Measurements from ENCODE around the gene GPR101. TPM values are rescaled to one million over a fixed set of nuclear protein-coding genes. Genes with fewer than 3 reads are reported as not detected.

The GPR101 gene
- total RNA-seq, 5 donors from 2014 or later (not counting 1 experiment from before 2014, with no cell fraction given), result 1.1 TPM; not detected in 4

GRCh38 chrX:137058339-137059127, 24.7 kb upstream of the GPR101 start:
- H3K27ac Mint-ChIP-seq, result no peak overlapping the region

GRCh38 chrX:137052643-137053235, 18.9 kb upstream of the GPR101 start:
- WGBS (ENCODE audit: insufficient coverage), result no CpG with 5 or more reads among the region's 37 CpGs
- Histone ChIP-seq H3K27me3 (replicated peaks in 1 of 2; ENCODE audit: control insufficient read depth in 2 of 2, extremely low read depth in 1 of 2, insufficient read depth in 2 of 2, low read length in 1 of 2) (peaks cover 0 to 16% of the 10 kb centered on the region in 2 experiments), H3K4me1 (ENCODE audit: control insufficient read depth in 1 of 2, extremely low read depth in 1 of 2, insufficient read depth in 2 of 2, low read length in 2 of 2) (peaks cover 2 to 19% of the 10 kb centered on the region in 2 experiments), H3K36me3 (ENCODE audit: control insufficient read depth in 2 of 2, extremely low read depth in 1 of 2, insufficient read depth in 1 of 2, low read length in 1 of 2) (no peaks in the 10 kb centered on the region), H3K27ac (ENCODE audit: low read length) (no peak overlapping the region), H3K4me3 (ENCODE audit: control insufficient read depth in 1 of 2, extremely low read depth in 1 of 2, low read length in 1 of 2) (peak overlapping the region; percentile 53 to 70), H3K9me3 (no peaks in the 10 kb centered on the region)
- POLR2A ChIA-PET, result interaction anchor here in 1 of 2 donors (0.6 kb wide), 1 partner anchor 553 kb away, joined by 3 read pairs; no protein-coding TSS in a partner anchor
- ATAC-seq (replicated peaks in 1 of 4) (peak; percentile 41 to 44 (median 42)), DNase-seq (peak in 19 of 35 experiments; percentile 3 to 37 (median 15))
- CTCF ChIA-PET, result interaction anchor here (0.7 to 1.1 kb wide), 5 partner anchors 11 to 269 kb away, joined by 3 to 5 read pairs (median 3); no protein-coding TSS in a partner anchor
- Mint-ChIP-seq H3K9me3 (no peaks in the 10 kb centered on the region), H3K27ac (peak overlapping the region in 1 of 2 donors; percentile 49), H3K4me1 (peaks cover 0 to 15% (median 9%) of the 10 kb centered on the region in 3 donors), H3K36me3 (no peaks in the 10 kb centered on the region), H3K27me3 (peaks cover 21 to 41% of the 10 kb centered on the region in 2 donors), H3K4me3 (peak overlapping the region; percentile 81 to 87 (median 83))

More at GRCh38 chrX:137058339-137059127, 24.7 kb upstream of the GPR101 start:
- Histone ChIP-seq H3K36me3 (ENCODE audit: control insufficient read depth in 2 of 2, extremely low read depth in 1 of 2, insufficient read depth in 1 of 2, low read length in 1 of 2) (no peaks in the 10 kb centered on the region), H3K27ac (ENCODE audit: low read length) (no peak overlapping the region), H3K27me3 (replicated peaks in 1 of 2; ENCODE audit: control insufficient read depth in 2 of 2, extremely low read depth in 1 of 2, insufficient read depth in 2 of 2, low read length in 1 of 2) (peaks cover 3 to 4% of the 10 kb centered on the region in 2 experiments), H3K4me1 (ENCODE audit: control insufficient read depth in 1 of 2, extremely low read depth in 1 of 2, insufficient read depth in 2 of 2, low read length in 2 of 2) (no peaks in the 10 kb centered on the region), H3K4me3 (ENCODE audit: control insufficient read depth in 1 of 2, extremely low read depth in 1 of 2, low read length in 1 of 2) (no peak overlapping the region), H3K9me3 (no peaks in the 10 kb centered on the region)
- DNase-seq, result no peak
- no peak for ATAC-seq (replicated peaks in 1 of 4)
- WGBS (ENCODE audit: insufficient coverage), result no CpG with 5 or more reads among the region's 2 CpGs
- Mint-ChIP-seq H3K4me3 (no peak overlapping the region), H3K9me3 (no peaks in the 10 kb centered on the region), H3K36me3 (no peaks in the 10 kb centered on the region), H3K4me1 (no peaks in the 10 kb centered on the region), H3K27me3 (peaks cover 20 to 41% of the 10 kb centered on the region in 2 donors)
- ChIA-PET CTCF (interaction anchor here in 1 of 2 donors (0.7 kb wide), 1 partner anchor 480 kb away, joined by 3 read pairs; no protein-coding TSS in a partner anchor), POLR2A (no interaction called here)

GRCh38 chrX:137051978-137052642, 18.3 kb upstream of the GPR101 start:
- H3K36me3 Mint-ChIP-seq, result no peaks in the 10 kb centered on the region
- 0% methylated on average over 1 of the region's 37 CpGs for WGBS (ENCODE audit: insufficient coverage)
- peaks cover 0 to 15% (median 9%) of the 10 kb centered on the region in 3 donors for H3K4me1 Mint-ChIP-seq
- H3K27me3 Mint-ChIP-seq, result peaks cover 21 to 43% of the 10 kb centered on the region in 2 donors
- Histone ChIP-seq H3K4me1 (ENCODE audit: control insufficient read depth in 1 of 2, extremely low read depth in 1 of 2, insufficient read depth in 2 of 2, low read length in 2 of 2) (peaks cover 2 to 19% of the 10 kb centered on the region in 2 experiments), H3K36me3 (ENCODE audit: control insufficient read depth in 2 of 2, extremely low read depth in 1 of 2, insufficient read depth in 1 of 2, low read length in 1 of 2) (no peaks in the 10 kb centered on the region), H3K4me3 (ENCODE audit: control insufficient read depth in 1 of 2, extremely low read depth in 1 of 2, low read length in 1 of 2) (peak overlapping the region; percentile 53 to 70), H3K27ac (ENCODE audit: low read length) (no peak overlapping the region), H3K9me3 (no peaks in the 10 kb centered on the region), H3K27me3 (replicated peaks in 1 of 2; ENCODE audit: control insufficient read depth in 2 of 2, extremely low read depth in 1 of 2, insufficient read depth in 2 of 2, low read length in 1 of 2) (peaks cover 0 to 16% of the 10 kb centered on the region in 2 experiments)
- ATAC-seq (replicated peaks in 1 of 4), result peak; percentile 88 to 98 (median 93)
- peak; percentile 56 to 83 (median 75) for DNase-seq
- H3K9me3 Mint-ChIP-seq, result no peaks in the 10 kb centered on the region
- peak overlapping the region; percentile 81 to 87 (median 83) for H3K4me3 Mint-ChIP-seq
- POLR2A ChIA-PET, result interaction anchor here (0.6 kb wide), 2 partner anchors 154 to 552 kb away, joined by 3 read pairs; no protein-coding TSS in a partner anchor
- CTCF ChIA-PET, result interaction anchor here (0.6 to 1.1 kb wide), 7 partner anchors 10 to 363 kb away, joined by 3 to 5 read pairs (median 3); no protein-coding TSS in a partner anchor
- peak overlapping the region in 1 of 2 donors; percentile 49 for H3K27ac Mint-ChIP-seq

GRCh38 chrX:137044893-137045292, 11.1 kb upstream of the GPR101 start:
- CTCF ChIA-PET, result no interaction called here

GRCh38 chrX:137043736-137044135, 9.9 kb upstream of the GPR101 start:
- ChIA-PET POLR2A (no interaction called here), CTCF (no interaction called here)
- H3K36me3 ChIP-seq (ENCODE audit: control insufficient read depth in 2 of 2, extremely low read depth in 1 of 2, insufficient read depth in 1 of 2, low read length in 1 of 2), result no peaks in the 10 kb centered on the region
- H3K4me3 ChIP-seq (ENCODE audit: control insufficient read depth in 1 of 2, extremely low read depth in 1 of 2, low read length in 1 of 2), result no peak overlapping the region
- Mint-ChIP-seq H3K27me3 (peaks cover 0 to 31% of the 10 kb centered on the region in 2 donors), H3K4me1 (no peaks in the 10 kb centered on the region), H3K4me3 (no peak overlapping the region), H3K9me3 (no peaks in the 10 kb centered on the region), H3K27ac (no peak overlapping the region), H3K36me3 (no peaks in the 10 kb centered on the region)
- H3K4me1 ChIP-seq (ENCODE audit: control insufficient read depth in 1 of 2, extremely low read depth in 1 of 2, insufficient read depth in 2 of 2, low read length in 2 of 2), result no peaks in the 10 kb centered on the region
- no CpG with 5 or more reads among the region's 1 CpG for WGBS (ENCODE audit: insufficient coverage)
- ATAC-seq (replicated peaks in 1 of 4), result no peak
- no peaks in the 10 kb centered on the region for H3K27me3 ChIP-seq (replicated peaks in 1 of 2; ENCODE audit: control insufficient read depth in 2 of 2, extremely low read depth in 1 of 2, insufficient read depth in 2 of 2, low read length in 1 of 2)
- no peak for DNase-seq
- H3K9me3 ChIP-seq, result no peaks in the 10 kb centered on the region
- H3K27ac ChIP-seq (ENCODE audit: low read length), result no peak overlapping the region

More at GRCh38 chrX:137044893-137045292, 11.1 kb upstream of the GPR101 start:
- no peaks in the 10 kb centered on the region for H3K9me3 ChIP-seq
- H3K27ac ChIP-seq (ENCODE audit: low read length), result no peak overlapping the region
- no peak overlapping the region for H3K4me3 ChIP-seq (ENCODE audit: control insufficient read depth in 1 of 2, extremely low read depth in 1 of 2, low read length in 1 of 2)
- H3K27ac Mint-ChIP-seq, result no peak overlapping the region
- H3K4me3 Mint-ChIP-seq, result no peak overlapping the region
- no peaks in the 10 kb centered on the region for H3K36me3 ChIP-seq (ENCODE audit: control insufficient read depth in 2 of 2, extremely low read depth in 1 of 2, insufficient read depth in 1 of 2, low read length in 1 of 2)
- DNase-seq, result no peak
- H3K4me1 Mint-ChIP-seq, result no peaks in the 10 kb centered on the region
- H3K4me1 ChIP-seq (ENCODE audit: control insufficient read depth in 1 of 2, extremely low read depth in 1 of 2, insufficient read depth in 2 of 2, low read length in 2 of 2), result no peaks in the 10 kb centered on the region
- H3K36me3 Mint-ChIP-seq, result no peaks in the 10 kb centered on the region
- WGBS (ENCODE audit: insufficient coverage), result no CpG with 5 or more reads among the region's 4 CpGs
- H3K27me3 Mint-ChIP-seq, result peaks cover 2 to 26% of the 10 kb centered on the region in 2 donors
- no peaks in the 10 kb centered on the region for H3K9me3 Mint-ChIP-seq
- ATAC-seq (replicated peaks in 1 of 4), result no peak
- H3K27me3 ChIP-seq (replicated peaks in 1 of 2; ENCODE audit: control insufficient read depth in 2 of 2, extremely low read depth in 1 of 2, insufficient read depth in 2 of 2, low read length in 1 of 2), result no peaks in the 10 kb centered on the region
- POLR2A ChIA-PET, result no interaction called here

GRCh38 chrX:137041329-137041728, 7.5 kb upstream of the GPR101 start:
- no peaks in the 10 kb centered on the region for H3K4me1 Mint-ChIP-seq
- Histone ChIP-seq H3K27me3 (replicated peaks in 1 of 2; ENCODE audit: control insufficient read depth in 2 of 2, extremely low read depth in 1 of 2, insufficient read depth in 2 of 2, low read length in 1 of 2) (peaks cover 0 to 5% of the 10 kb centered on the region in 2 experiments), H3K4me3 (ENCODE audit: control insufficient read depth in 1 of 2, extremely low read depth in 1 of 2, low read length in 1 of 2) (no peak overlapping the region), H3K4me1 (ENCODE audit: control insufficient read depth in 1 of 2, extremely low read depth in 1 of 2, insufficient read depth in 2 of 2, low read length in 2 of 2) (no peaks in the 10 kb centered on the region), H3K27ac (ENCODE audit: low read length) (no peak overlapping the region), H3K36me3 (ENCODE audit: control insufficient read depth in 2 of 2, extremely low read depth in 1 of 2, insufficient read depth in 1 of 2, low read length in 1 of 2) (no peaks in the 10 kb centered on the region), H3K9me3 (no peaks in the 10 kb centered on the region)
- CTCF ChIA-PET, result interaction anchor here (1.0 to 1.2 kb wide), 2 partner anchors 10 to 11 kb away, joined by 3 read pairs; no protein-coding TSS in a partner anchor
- H3K4me3 Mint-ChIP-seq, result no peak overlapping the region
- H3K9me3 Mint-ChIP-seq, result no peaks in the 10 kb centered on the region
- DNase-seq, result no peak
- peaks cover 5 to 29% of the 10 kb centered on the region in 2 donors for H3K27me3 Mint-ChIP-seq
- H3K36me3 Mint-ChIP-seq, result no peaks in the 10 kb centered on the region
- no CpG with 5 or more reads among the region's 3 CpGs for WGBS (ENCODE audit: insufficient coverage)
- POLR2A ChIA-PET, result no interaction called here
- no peak overlapping the region for H3K27ac Mint-ChIP-seq
- no peak for ATAC-seq (replicated peaks in 1 of 4)
